GM23338 (cell line): ENCODE data around the gene SRRM2. TPM values are rescaled to one million over a fixed set of nuclear protein-coding genes. Genes with fewer than 3 reads are reported as not detected.

Experiments used
- ATAC-seq: fragments of 200-7000 bp; cut with Tn5 transposase; 3 replicates; pipeline ENCODE4 v1.9.1; 2020
- DNase-seq: peaks from one replicate; pipeline ENCODE4 v3.0.0-alpha.2; 2015; ENCODE audit warnings: low spot score
- H2AFZ ChIP-seq: fragments of 200-600 bp; sonication (generic); 2 replicates; pipeline ENCODE4 v1.8.0; 2016; ENCODE audit warnings: antibody characterized with exemption, mild to moderate bottlenecking, moderate library complexity
- H3F3A ChIP-seq: fragments of 200-600 bp; sonication (generic); replicated peaks from 2 replicates; pipeline ENCODE4 v1.8.0; 2017; ENCODE audit warnings: antibody characterized with exemption, mixed run types, low read depth
- H3K27ac ChIP-seq: fragments of 200-600 bp; sonication (generic); 2 replicates; pipeline ENCODE4 v1.6.1; 2016; ENCODE audit warnings: low read depth
- H3K27me3 ChIP-seq: fragments of 200-600 bp; sonication (generic); 2 replicates; pipeline ENCODE4 v1.8.0; 2016; ENCODE audit warnings: mild to moderate bottlenecking, mixed run types, moderate library complexity; ENCODE audit not compliant: insufficient read depth
- H3K36me3 ChIP-seq: fragments of 200-600 bp; sonication (generic); 2 replicates; pipeline ENCODE4 v1.8.0; 2016; ENCODE audit warnings: mild to moderate bottlenecking; ENCODE audit not compliant: insufficient read depth
- H3K4me1 ChIP-seq: fragments of 200-600 bp; sonication (generic); 2 replicates; pipeline ENCODE4 v1.8.0; 2016; ENCODE audit warnings: mild to moderate bottlenecking, moderate library complexity; ENCODE audit not compliant: insufficient read depth
- H3K4me2 ChIP-seq: fragments of 200-600 bp; sonication (generic); 2 replicates; pipeline ENCODE4 v1.7.1; 2017; ENCODE audit warnings: mixed run types
- H3K4me3 ChIP-seq: fragments of 200-600 bp; sonication (generic); 2 replicates; pipeline ENCODE4 v1.6.1; 2016; ENCODE audit warnings: mixed run types
- H3K79me2 ChIP-seq: fragments of 200-600 bp; sonication (generic); replicated peaks from 2 replicates; pipeline ENCODE4 v1.8.0; 2017; ENCODE audit warnings: mild to moderate bottlenecking; ENCODE audit not compliant: insufficient read depth
- H3K9me2 ChIP-seq: fragments of 200-600 bp; sonication (generic); 2 replicates; pipeline ENCODE4 v1.8.0; 2017; ENCODE audit not compliant: insufficient read depth
- H4K20me1 ChIP-seq: fragments of 200-600 bp; sonication (generic); replicated peaks from 2 replicates; pipeline ENCODE4 v1.8.0; 2017; ENCODE audit warnings: mild to moderate bottlenecking; ENCODE audit not compliant: insufficient read depth
- H3K27ac Mint-ChIP-seq: 2 replicates; pipeline ENCODE4 v1.8.0; 2020; ENCODE audit warnings: inconsistent platforms, mild to moderate bottlenecking, moderate library complexity, mixed read lengths
- H3K27me3 Mint-ChIP-seq: 3 replicates; pipeline ENCODE4 v1.8.0; 2022; ENCODE audit warnings: low read depth, mild to moderate bottlenecking, moderate library complexity, mixed read lengths, inconsistent platforms; ENCODE audit not compliant: insufficient read depth, poor library complexity
- H3K36me3 Mint-ChIP-seq: 3 replicates; pipeline ENCODE4 v1.8.0; 2021; ENCODE audit warnings: low read depth, mild to moderate bottlenecking, inconsistent platforms, moderate library complexity, mixed read lengths
- H3K4me1 Mint-ChIP-seq: 3 replicates; pipeline ENCODE4 v1.8.0; 2020; ENCODE audit warnings: mild to moderate bottlenecking, inconsistent platforms, mixed read lengths
- H3K4me3 Mint-ChIP-seq: 3 replicates; pipeline ENCODE4 v1.8.0; 2021; ENCODE audit warnings: moderate library complexity, mild to moderate bottlenecking, inconsistent platforms, mixed read lengths
- H3K9me3 Mint-ChIP-seq: 3 replicates; pipeline ENCODE4 v1.8.0; 2020; ENCODE audit warnings: moderate library complexity, mild to moderate bottlenecking, inconsistent platforms, mixed read lengths
- CTCF ChIP-seq, 2 experiments: fragments of 200-600 bp in 1 of 2; sonication (generic) in 1 of 2; conservative IDR thresholded peaks; 2 replicates each; pipeline versions ENCODE4 v1.5.1 to v1.6.1; 2016 to 2017; ENCODE audit warnings: antibody characterized with exemption in 2 of 2, low read depth in 2 of 2, mild to moderate bottlenecking in 2 of 2, moderate library complexity in 1 of 2
- JUNB ChIP-seq: IDR thresholded peaks from one replicate; pipeline ENCODE4 v1.6.1; 2016; ENCODE audit warnings: antibody characterized with exemption; ENCODE audit not compliant: unreplicated experiment
- NANOG ChIP-seq: IDR thresholded peaks from 2 replicates; pipeline ENCODE4 v1.6.1; 2016; ENCODE audit warnings: antibody characterized with exemption, borderline replicate concordance
- REST ChIP-seq: IDR thresholded peaks from one replicate; pipeline ENCODE4 v1.6.1; 2018; ENCODE audit warnings: antibody characterized with exemption; ENCODE audit not compliant: unreplicated experiment
- STAT1 ChIP-seq: IDR thresholded peaks from one replicate; pipeline ENCODE4 v1.6.1; 2016; ENCODE audit warnings: antibody characterized with exemption; ENCODE audit not compliant: unreplicated experiment
- ZNF114 ChIP-seq: fragments of 250-450 bp; sonication (Bioruptor Pico); IDR thresholded peaks from 2 replicates; pipeline ENCODE4 v1.5.0; 2020; ENCODE audit warnings: mild to moderate bottlenecking, moderate library complexity
- ZNF462 ChIP-seq: fragments of 250-450 bp; sonication (Bioruptor Pico); IDR thresholded peaks from 2 replicates; pipeline ENCODE4 v1.5.0; 2020; ENCODE audit warnings: mild to moderate bottlenecking, moderate library complexity
- polyA plus RNA-seq: library from polyadenylated mRNA; unstranded; fragments of >200 nt; fragmentation: Nextera tagmentation; extraction: Ambion mirVana; gene quantifications from 2 replicates; pipeline ENCODE4 v1.2.1, GENCODE V29; 2016
- total RNA-seq: library from RNA; depleted of rRNA; stranded (reverse); fragments of >200 nt; shearing (Covaris generic); gene quantifications from 2 replicates; pipeline ENCODE4 v1.2.3, GENCODE V29; 2014

SRRM2 gene
- total and polyA plus RNA-seq, 2 experiments from 2014 or later = 308 to 893 TPM

GRCh38 chr16:2819179-2819938, 66.9 kb downstream of the SRRM2 start:
- Histone ChIP-seq H3K79me2 (no peaks in the 10 kb centered on the region), H3K9me2 (no peaks in the 10 kb centered on the region), H3K4me1 (no peaks in the 10 kb centered on the region), H3K36me3 (no peaks in the 10 kb centered on the region), H4K20me1 (no peaks in the 10 kb centered on the region), H3K4me3 (no peak overlapping the region), H3F3A (no peaks in the 10 kb centered on the region), H2AFZ (no peak overlapping the region), H3K27ac (no peak overlapping the region), H3K4me2 (no peak overlapping the region), H3K27me3 (no peaks in the 10 kb centered on the region)
- H3K4me3 Mint-ChIP-seq = no peak overlapping the region
- DNase-seq (no peak), ATAC-seq (no peak)
- no peak for TF ChIP-seq STAT1
- no peak for TF ChIP-seq ZNF462 (CRISPR knock-in tag)
- TF ChIP-seq NANOG = no peak
- no peak for TF ChIP-seq ZNF114 (CRISPR knock-in tag)
- TF ChIP-seq REST = no peak
- no peak for TF ChIP-seq JUNB
- no peak for TF ChIP-seq CTCF (conservative IDR thresholded peaks at IDR 0.05; ENCODE audit: low read depth in 2 of 2)
- peaks cover 4% of the 10 kb centered on the region for H3K27me3 Mint-ChIP-seq
- H3K9me3 Mint-ChIP-seq = no peaks in the 10 kb centered on the region
- no peaks in the 10 kb centered on the region for H3K36me3 Mint-ChIP-seq
- H3K27ac Mint-ChIP-seq = no peak overlapping the region
- no peaks in the 10 kb centered on the region for H3K4me1 Mint-ChIP-seq
